HG03095 (cell line): ENCODE data around the gene MAPK8IP2.
"Not testable (repeated sequence)": the region's sequence is repeated elsewhere in the genome, so short reads cannot be mapped to it uniquely, and the experiment has no call there.

ENCODE experiments used
- ATAC-seq: cut with Tn5 transposase; IDR thresholded peaks from one replicate; pipeline ENCODE4 v1.9.1; 2021; ENCODE audit warnings: moderate library complexity; ENCODE audit not compliant: unreplicated experiment

Gene MAPK8IP2

DNA sequence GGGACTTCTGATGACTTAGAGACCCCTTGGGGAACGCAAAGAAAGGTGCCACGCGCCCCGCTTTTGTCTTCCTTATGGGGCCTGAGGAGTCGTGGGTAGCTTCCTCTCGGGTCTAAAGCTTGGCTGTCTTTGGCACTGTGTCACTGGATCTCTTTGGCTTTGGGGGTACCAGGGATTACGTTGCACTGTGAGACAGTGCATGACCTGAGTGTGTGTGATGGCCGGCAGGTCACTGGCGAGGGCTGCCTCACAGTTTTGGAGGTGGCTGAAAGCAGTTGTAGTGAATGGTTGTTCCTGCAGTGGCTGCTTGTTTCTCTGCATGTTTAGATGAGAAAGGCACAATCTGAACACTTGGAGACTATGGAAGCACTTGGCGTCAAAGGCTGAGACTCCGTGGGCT lies 33.2 kb downstream of the MAPK8IP2 start:
- no peak for ATAC-seq

DNA sequence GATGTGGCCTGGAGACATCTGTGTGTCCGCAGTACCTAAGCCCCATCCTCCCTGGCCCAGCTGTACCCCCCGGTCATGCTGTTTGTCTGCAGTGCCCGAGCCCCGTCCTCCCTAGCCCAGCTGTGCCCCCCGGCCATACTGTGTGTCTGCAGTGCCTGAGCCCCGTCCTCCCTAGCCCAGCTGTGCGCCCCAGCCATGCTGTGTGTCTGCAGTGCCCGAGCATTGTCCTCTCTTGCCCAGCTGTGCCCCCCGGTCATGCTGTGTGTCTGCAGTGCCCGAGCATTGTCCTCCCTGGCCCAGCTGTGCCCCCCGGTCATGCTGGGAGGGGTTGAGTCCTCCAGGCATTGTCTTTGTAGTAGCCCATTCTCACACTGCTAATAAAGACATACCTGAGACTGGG lies 35.0 kb downstream of the MAPK8IP2 start:
- no peak for ATAC-seq

DNA sequence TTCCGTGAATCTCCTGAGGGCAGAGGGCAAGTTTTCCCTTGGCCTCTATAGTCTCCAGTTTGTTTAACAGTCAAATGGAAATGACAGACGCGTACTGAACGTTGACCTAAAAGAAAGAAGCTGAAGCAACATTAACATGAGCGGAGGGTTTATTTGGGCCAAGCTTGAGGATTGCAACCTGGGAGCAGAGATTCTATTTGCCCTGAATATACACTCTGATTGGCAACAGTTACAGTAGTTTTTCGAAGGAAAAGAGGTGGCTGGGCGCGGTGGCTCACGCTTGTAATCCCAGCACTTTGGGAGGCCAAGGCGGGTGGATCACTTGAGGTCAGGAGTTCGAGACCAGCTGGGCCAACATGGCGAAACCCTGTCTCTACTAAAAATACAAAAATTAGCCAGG lies 39.7 kb downstream of the MAPK8IP2 start:
- ATAC-seq: not testable (repeated sequence)

DNA sequence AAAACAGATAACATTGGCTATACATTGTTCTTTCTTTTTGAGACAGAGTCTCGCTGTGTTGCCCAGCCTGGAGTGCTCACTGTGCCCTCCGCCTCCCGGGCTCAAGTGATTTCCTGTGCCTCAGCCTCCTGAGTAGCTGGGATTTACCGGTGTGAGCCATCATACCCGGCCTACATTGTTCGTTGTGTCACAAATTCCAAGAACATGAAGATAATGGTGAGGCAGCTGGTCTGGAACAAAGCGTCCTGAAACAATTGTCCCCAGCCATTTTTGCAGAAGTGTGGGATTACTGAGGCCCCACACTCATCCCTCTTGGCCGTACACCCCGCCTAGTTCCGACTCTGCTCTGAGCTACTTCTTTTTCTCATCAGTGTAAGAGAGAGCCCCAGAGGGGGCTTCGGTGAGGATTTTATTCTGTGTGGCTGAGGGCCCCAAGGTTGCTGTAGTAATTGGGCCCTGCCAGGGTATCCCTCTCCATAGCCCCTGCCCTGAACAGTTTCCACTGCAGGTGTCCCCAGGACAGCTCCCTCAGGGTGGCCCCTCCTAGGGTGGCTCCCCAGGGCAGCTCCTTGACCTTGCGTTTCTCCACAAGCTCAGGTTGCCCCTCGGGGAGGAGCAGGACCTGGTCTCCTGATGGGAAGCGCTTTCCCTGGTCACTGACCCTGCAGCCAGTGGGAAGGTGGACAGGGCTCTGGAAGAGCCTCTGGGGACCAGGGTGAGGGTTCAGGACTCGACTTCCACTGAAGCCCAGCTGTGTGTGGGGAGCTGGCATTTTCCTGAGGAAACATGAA lies 40.5 kb downstream of the MAPK8IP2 start:
- ATAC-seq: no peak

DNA sequence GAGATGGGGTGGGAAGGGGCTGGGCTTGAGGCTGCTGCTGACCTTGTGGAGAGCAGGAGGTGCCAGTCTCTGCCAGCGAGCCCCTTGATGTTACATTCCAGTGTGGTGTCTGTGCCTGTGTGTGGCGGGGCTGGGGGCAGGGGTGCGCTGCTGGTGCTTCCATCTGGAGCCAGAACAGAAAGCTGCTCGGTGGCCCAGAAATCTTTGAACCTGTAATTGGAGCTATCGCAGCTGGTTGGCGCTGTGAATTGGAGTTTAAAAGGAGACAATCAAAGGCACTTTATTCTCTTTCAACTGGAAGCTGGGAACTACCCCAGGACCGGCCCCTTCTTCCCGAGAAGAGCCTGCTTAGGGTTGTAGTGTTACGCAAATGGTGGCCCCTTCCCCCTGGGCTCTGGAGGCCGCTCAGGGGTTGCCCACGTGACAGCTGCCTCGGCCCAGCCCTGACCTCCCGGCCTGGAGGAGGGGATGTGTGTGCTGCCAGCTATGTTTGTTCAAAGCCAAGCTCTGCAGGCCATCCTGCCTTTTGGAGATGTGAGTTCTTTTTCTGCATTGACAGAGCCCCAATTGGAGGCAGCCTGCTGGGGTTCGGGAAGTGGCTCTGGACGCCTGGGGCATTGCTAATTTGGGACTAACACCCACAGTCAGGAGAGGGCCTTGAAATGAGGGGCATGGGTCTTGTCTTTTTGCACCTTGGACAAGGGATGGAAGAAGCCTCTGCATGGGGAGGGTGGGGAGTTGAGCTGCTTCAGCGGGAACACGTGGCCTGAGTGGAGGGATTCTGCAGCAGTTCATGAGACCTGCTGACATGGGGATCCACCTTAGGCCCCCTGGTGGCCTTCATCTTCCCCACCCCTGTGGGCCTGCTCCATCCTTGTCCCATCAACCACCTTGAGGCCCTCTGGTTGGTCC lies 41.4 kb downstream of the MAPK8IP2 start:
- no peak for ATAC-seq

DNA sequence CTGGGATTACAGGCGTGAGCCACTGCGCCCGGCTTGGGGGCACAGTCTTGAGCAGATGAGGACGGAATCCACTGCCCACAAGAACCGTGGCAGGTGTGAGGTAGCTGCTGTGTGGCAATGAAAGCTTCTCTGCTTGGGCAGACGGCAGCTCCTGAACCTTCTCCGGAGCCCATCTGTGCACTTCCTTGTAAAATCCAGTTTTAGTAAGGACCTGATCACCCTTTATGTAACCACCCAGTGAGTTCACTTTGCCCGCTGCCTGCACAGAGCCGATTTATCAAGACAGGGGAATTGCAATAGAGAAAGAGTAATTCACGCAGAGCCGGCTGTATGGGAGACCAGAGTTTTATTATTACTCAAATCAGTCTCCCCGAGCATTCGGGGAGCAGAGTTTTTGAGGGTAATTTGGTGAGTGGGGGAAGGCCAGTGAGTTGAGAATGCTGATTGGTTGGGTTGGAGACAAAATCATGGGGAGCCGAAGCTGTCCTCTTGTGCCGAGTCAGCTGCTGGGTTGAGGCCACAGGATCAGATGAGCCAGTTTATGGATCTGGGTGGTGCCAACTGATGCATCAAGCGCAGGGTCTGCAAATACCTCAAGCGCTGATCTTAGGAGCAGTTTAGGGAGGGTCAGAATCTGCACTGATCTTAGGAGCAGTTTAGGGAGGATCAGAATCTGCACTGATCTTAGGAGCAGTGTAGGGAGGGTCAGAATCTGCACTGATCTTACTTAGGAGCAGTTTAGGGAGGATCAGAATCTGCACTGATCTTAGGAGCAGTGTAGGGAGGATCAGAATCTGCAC lies 42.6 kb downstream of the MAPK8IP2 start:
- not testable (repeated sequence) for ATAC-seq

DNA sequence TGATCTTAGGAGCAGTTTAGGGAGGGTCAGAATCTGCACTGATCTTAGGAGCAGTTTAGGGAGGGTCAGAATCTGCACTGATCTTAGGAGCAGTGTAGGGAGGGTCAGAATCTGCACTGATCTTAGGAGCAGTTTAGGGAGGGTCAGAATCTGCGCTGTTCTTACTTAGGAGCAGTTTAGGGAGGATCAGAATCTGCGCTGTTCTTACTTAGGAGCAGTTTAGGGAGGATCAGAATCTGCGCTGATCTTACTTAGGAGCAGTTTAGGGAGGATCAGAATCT lies 43.2 kb downstream of the MAPK8IP2 start:
- not testable (repeated sequence) for ATAC-seq

DNA sequence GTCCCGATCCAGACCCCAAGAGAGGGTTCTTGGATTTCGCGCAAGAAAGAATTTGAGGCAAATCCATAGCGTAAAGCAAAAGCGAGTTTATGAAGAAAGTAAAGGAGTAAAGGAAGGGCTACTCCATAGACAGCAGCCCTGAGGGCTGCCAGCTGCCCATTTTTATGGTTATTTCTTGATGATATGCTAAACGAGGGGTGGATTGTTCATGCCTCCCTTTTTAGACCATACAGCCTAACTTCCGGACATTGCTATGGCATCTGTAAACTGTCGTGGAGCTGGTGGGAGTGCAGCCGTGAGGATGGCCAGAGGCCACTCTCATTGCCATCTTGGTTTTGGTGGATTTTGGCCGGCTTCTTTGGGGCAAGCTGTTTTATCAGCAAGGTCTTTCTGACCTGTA lies 52.7 kb downstream of the MAPK8IP2 start:
- no peak for ATAC-seq

DNA sequence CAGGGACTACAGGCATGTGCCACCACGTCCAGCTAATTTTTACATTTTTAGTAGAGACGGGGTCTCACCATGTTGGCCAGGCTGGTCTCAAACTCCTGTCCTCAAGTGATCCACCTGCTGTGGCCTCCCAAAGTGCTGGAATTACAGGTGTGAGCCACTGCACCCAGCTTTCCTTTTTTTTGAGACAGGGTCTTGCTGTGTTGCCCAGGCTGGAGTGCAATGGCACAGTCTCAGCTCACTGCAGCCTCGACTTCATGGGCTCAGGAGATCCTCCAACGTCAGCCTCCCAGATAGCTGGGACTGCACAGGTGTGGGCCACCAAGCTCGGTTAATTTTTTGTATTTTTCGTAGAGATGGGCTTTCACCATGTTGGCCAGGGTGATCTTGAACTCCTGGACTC lies 54.1 kb downstream of the MAPK8IP2 start:
- not testable (repeated sequence) for ATAC-seq

DNA sequence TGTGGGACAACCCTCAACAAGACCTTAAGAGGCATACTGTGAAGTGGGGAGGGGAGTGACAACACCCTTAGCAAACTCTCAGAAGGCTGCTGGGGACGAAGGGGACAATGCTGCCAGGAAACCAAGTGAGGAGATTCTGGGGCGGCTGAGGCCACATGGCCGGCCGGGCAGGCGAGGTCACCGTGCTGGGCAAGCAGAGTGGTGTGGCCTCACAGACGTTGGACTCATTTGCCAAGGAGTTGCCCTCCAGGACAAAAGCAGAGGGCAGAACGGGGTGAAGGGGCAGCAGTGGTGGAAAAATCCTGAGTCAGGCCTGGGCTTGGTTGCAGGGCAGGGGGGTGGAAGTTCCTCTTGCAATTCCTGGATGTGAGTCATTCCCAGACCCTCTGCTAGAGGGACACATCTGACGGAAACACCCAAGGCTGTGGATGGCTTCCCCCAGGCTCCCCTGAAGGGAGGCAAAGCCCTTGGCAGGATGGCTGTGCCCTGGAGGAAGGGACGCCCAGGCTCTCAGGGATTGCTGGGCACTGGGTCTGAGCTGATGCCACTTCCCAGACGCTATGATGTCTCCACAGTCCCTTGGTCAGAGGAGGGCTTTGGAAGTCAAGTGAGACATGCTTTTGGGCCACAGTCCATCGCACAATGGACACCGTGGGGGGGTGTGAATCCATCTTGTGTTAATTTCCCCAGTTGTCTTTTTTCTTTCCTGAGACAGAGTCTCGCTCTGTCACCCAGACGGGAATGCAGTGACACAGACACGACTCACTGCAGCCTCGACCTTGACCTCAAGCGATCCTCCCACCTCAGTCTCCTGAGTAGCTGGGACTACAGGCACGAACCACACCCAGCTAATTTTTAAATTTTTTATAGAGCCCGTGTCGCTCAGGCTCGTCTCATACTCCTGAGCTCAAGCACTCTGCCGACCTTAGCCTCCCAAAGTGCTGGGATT lies 55.8 kb downstream of the MAPK8IP2 start:
- no peak for ATAC-seq

DNA sequence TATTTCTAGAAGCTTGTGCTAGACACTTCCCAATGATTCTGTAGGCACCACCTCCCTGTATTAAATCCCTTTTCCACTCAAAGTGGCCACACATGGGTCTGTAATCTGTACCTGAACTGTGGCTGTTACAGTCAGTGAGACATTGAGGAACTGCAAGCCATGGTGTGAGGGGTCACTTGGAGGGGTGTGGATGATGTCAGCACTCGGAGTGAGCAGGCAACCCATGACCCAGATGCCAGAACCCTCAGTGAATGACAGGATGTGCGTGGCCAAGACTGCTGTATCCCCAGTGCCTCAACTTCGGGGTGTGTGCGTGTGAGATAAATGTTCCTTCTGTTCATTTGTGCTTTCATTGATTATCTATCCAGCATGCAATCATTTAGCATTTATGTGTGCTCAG lies 57.3 kb downstream of the MAPK8IP2 start:
- no peak for ATAC-seq

DNA sequence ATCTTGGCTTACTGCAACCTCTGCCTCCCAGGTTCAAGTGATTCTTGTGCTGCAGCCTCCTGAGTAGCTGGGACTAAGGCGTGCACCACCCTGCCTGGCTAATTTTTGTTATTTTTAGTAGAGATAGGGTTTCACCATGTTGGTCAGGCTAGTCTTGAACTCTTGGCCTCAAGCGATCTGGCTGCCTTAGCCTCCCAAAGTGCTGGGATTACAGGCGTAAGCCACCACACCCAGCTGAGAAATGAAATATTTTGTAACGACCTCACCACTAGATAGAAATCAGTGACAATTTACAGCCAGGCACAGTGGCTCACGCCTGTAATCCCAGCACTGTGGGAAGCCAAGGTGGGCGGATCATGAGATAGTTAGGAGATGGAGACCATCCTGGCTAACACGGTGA lies 59.1 kb downstream of the MAPK8IP2 start:
- ATAC-seq: not testable (repeated sequence)

DNA sequence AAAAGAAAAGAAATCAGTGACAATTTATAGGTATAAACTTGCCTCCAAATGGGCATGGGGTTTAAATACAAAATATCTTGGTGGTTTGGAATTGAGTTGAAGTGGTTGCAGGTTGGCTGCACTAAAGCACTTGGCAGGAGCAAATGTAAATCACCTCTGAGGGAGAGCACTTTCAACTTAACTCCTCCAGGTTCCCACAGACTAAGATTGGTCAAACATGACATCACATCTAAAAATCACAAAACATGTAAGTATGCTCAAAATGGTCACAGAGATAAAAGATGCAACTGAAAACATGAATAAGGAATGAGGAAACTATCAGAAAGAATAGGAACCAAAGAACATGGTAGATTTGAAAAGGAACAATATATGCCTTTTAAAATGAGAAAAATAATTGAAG lies 59.7 kb downstream of the MAPK8IP2 start:
- no peak for ATAC-seq
